K562 (cell line): ENCODE measurements around the gene MAP2K7. TPM values are rescaled to one million over a fixed set of nuclear protein-coding genes. Genes with fewer than 3 reads are reported as not detected.

ENCODE experiments used
- ARID3B ChIP-seq: fragments of 250-450 bp; sonication (Bioruptor Pico); IDR thresholded peaks from 2 replicates; pipeline ENCODE4 v1.4.0; 2020; ENCODE audit warnings: borderline replicate concordance
- ELK3 ChIP-seq: fragments of 450-650 bp; formaldehyde crosslinking; IDR thresholded peaks from 2 replicates; pipeline ENCODE4 v1.4.0; 2020; ENCODE audit warnings: mild to moderate bottlenecking
- ETV5 ChIP-seq: sonication (generic); formaldehyde crosslinking; IDR thresholded peaks from 2 replicates; pipeline ENCODE4 v1.4.0; 2020; ENCODE audit warnings: low read depth, mild to moderate bottlenecking, missing genetic modification reagents
- FOXM1 ChIP-seq, 2 experiments: fragments of 450-650 bp in 1 of 2; sonication (generic) in 1 of 2; formaldehyde crosslinking in 1 of 2; IDR thresholded peaks; 2 replicates each; pipeline versions ENCODE4 v1.6.1 to v1.9.0; 2017 to 2022; ENCODE audit warnings: low read depth in 2 of 2, mild to moderate bottlenecking in 2 of 2, missing genetic modification reagents in 1 of 2, moderate library complexity in 1 of 2
- MCM2 ChIP-seq: fragments of 450-650 bp; IDR thresholded peaks from 2 replicates; pipeline ENCODE4 v1.6.1; 2017; ENCODE audit warnings: low read depth, mild to moderate bottlenecking
- NCOR1 ChIP-seq: fragments of 450-650 bp; IDR thresholded peaks from 2 replicates; pipeline ENCODE4 v1.6.1; 2016; ENCODE audit warnings: mild to moderate bottlenecking, moderate library complexity
- NEUROD1 ChIP-seq: fragments of 150-350 bp; IDR thresholded peaks from 2 replicates; pipeline ENCODE4 v1.6.1; 2014; ENCODE audit warnings: borderline replicate concordance, low read length, low read depth; ENCODE audit not compliant: partially characterized antibody
- PBX2 ChIP-seq, 2 experiments: IDR thresholded peaks in 1 of 2; conservative IDR thresholded peaks in 1 of 2; 2 replicates each; pipeline ENCODE4 v1.6.1; 2016; ENCODE audit warnings: low read depth in 2 of 2, mild to moderate bottlenecking in 1 of 2, missing compliant biosample characterization in 1 of 2, missing genetic modification characterization in 1 of 2, moderate library complexity in 1 of 2
- PHB2 ChIP-seq: fragments of 450-650 bp; IDR thresholded peaks from 2 replicates; pipeline ENCODE4 v1.6.1; 2017; ENCODE audit warnings: low read depth
- RNF219 ChIP-seq: fragments of 250-450 bp; sonication (Bioruptor Pico); IDR thresholded peaks from 2 replicates; pipeline ENCODE4 v1.5.0; 2022; ENCODE audit warnings: mild to moderate bottlenecking
- SMAD2 ChIP-seq: fragments of 150-350 bp; IDR thresholded peaks from 2 replicates; pipeline ENCODE4 v1.6.1; 2014; ENCODE audit warnings: low read depth, mild to moderate bottlenecking, low read length
- SMARCC2 ChIP-seq: fragments of 450-650 bp; IDR thresholded peaks from 2 replicates; pipeline ENCODE4 v1.6.1; 2017; ENCODE audit warnings: antibody characterized with exemption, moderate library complexity, mild to moderate bottlenecking, low read depth
- SP2 ChIP-seq: IDR thresholded peaks from 2 replicates; pipeline ENCODE4 v1.6.1; 2011; ENCODE audit warnings: mild to moderate bottlenecking, low read depth, low read length, moderate library complexity; ENCODE audit not compliant: poor library complexity, severe bottlenecking; ENCODE audit errors: extremely low read depth
- TCF7 ChIP-seq: sonication (generic); IDR thresholded peaks from 2 replicates; pipeline ENCODE4 v1.6.1; 2016; ENCODE audit warnings: antibody characterized with exemption, borderline replicate concordance
- THAP7 ChIP-seq: fragments of 250-450 bp; sonication (Bioruptor Pico); IDR thresholded peaks from 2 replicates; pipeline ENCODE4 v1.5.0; 2021
- U2AF2 ChIP-seq: fragments of 200-400 bp; formaldehyde crosslinking; optimal IDR thresholded peaks from 2 replicates; pipeline ENCODE3; 2017; ENCODE audit warnings: low read depth, mild to moderate bottlenecking, low read length
- YBX1 ChIP-seq: fragments of 450-650 bp; IDR thresholded peaks from 2 replicates; pipeline ENCODE4 v1.7.1; 2016; ENCODE audit warnings: mild to moderate bottlenecking
- ZNF408 ChIP-seq: fragments of 250-450 bp; sonication (Bioruptor Pico); IDR thresholded peaks from 2 replicates; pipeline ENCODE4 v1.4.0; 2020; ENCODE audit warnings: low read depth, mild to moderate bottlenecking, moderate library complexity
- ZNF444 ChIP-seq: fragments of 250-450 bp; sonication (Bioruptor Pico); IDR thresholded peaks from 2 replicates; pipeline ENCODE4 v1.4.0; 2020; ENCODE audit warnings: mild to moderate bottlenecking, moderate library complexity
- polyA plus RNA-seq, 8 experiments: library from polyadenylated mRNA; depleted of rRNA in 4 of 8; stranded (reverse) in 5 of 8; unstranded in 3 of 8; fragments of >200 nt; fragmentation: Nextera tagmentation in 2 of 8; fragmentation: Illumina TruSeq in 1 of 8; extraction: Ambion mirVana in 2 of 8; extraction: Trizol in 1 of 8; gene quantifications; 2 replicates each; pipeline versions ENCODE4 v1.2.1 to v1.2.3, GENCODE V29; 2011 to 2014; ENCODE audit warnings: inconsistent platforms in 1 of 8, missing spikeins in 1 of 8
- total RNA-seq, 7 experiments: library from RNA; depleted of rRNA in 6 of 7; stranded (reverse); fragments of >200 nt in 6 of 7; fragmentation: Illumina TruSeq in 2 of 7; extraction: Trizol in 2 of 7; gene quantifications; 2 replicates each; pipeline versions ENCODE4 v1.2.1 to v1.2.3, GENCODE V29; 2011 to 2021; ENCODE audit warnings: low replicate concordance in 1 of 7

The MAP2K7 gene
- total and polyA plus RNA-seq, 9 of the 15 experiments (the other 6 are each of a cell fraction or from before 2014, with no cell fraction given), result 0.51 to 45.8 (median 14.1) TPM

GRCh38 chr19:7871437-7872305, 32.0 kb upstream of the MAP2K7 start (continued):
- no peak for TF ChIP-seq YBX1
- no peak for TF ChIP-seq ELK3
- no peak for TF ChIP-seq SMAD2
- no peak for TF ChIP-seq ZNF408
- TF ChIP-seq U2AF2, result no peak
- TF ChIP-seq MCM2, result no peak
- no peak for TF ChIP-seq RNF219 (CRISPR knock-in tag)
- no peak for TF ChIP-seq SP2
- no peak for TF ChIP-seq THAP7 (CRISPR knock-in tag)
- no peak for TF ChIP-seq NCOR1
- no peak for TF ChIP-seq PBX2 (CRISPR knock-in tag; IDR thresholded peaks at IDR 0.05; ENCODE audit: low read depth)
- no peak for TF ChIP-seq PBX2 (tag; conservative IDR thresholded peaks at IDR 0.05; ENCODE audit: low read depth)
- TF ChIP-seq ZNF444 (CRISPR knock-in tag), result no peak
- TF ChIP-seq SMARCC2, result no peak
- TF ChIP-seq ETV5, result no peak
- no peak for TF ChIP-seq NEUROD1
- TF ChIP-seq FOXM1 (IDR thresholded peaks at IDR 0.05; ENCODE audit: low read depth), result no peak
- TF ChIP-seq FOXM1 (CRISPR knock-in tag; IDR thresholded peaks at IDR 0.05; ENCODE audit: low read depth), result no peak
- TF ChIP-seq PHB2, result no peak
- TF ChIP-seq ARID3B (CRISPR knock-in tag), result no peak
- TF ChIP-seq TCF7, result no peak
